Nephron (organoid): Measurements from ENCODE around the gene MYB.

Experiments
- H3K27ac Mint-ChIP-seq, 3 experiments: 2 replicates each; pipeline ENCODE4 v1.8.0; 2020; ENCODE audit warnings: mixed read lengths in 3 of 3, mild to moderate bottlenecking in 2 of 3, moderate library complexity in 1 of 3
- H3K27me3 Mint-ChIP-seq: 2 replicates; pipeline ENCODE4 v1.8.0; 2021; ENCODE audit warnings: low read depth, mild to moderate bottlenecking, moderate library complexity, mixed read lengths
- H3K36me3 Mint-ChIP-seq: 2 replicates; pipeline ENCODE4 v1.8.0; 2020; ENCODE audit warnings: low read depth, mixed read lengths
- H3K4me1 Mint-ChIP-seq: 2 replicates; pipeline ENCODE4 v1.8.0; 2020; ENCODE audit warnings: mixed read lengths
- H3K4me3 Mint-ChIP-seq, 3 experiments: 2 replicates each; pipeline ENCODE4 v1.8.0; 2020; ENCODE audit warnings: mild to moderate bottlenecking in 3 of 3, mixed read lengths in 3 of 3, moderate library complexity in 2 of 3
- H3K9me3 Mint-ChIP-seq: 2 replicates; pipeline ENCODE4 v1.8.0; 2020; ENCODE audit warnings: mixed read lengths
- TF ChIP-seq, protein P1 (sequence below), 3 experiments: fragments of 200-600 bp; sonication (generic); IDR thresholded peaks; one replicate each; pipeline ENCODE4 v1.5.0; 2021; ENCODE audit warnings: antibody characterized with exemption in 3 of 3; ENCODE audit not compliant: unreplicated experiment in 3 of 3

Gene MYB

DNA sequence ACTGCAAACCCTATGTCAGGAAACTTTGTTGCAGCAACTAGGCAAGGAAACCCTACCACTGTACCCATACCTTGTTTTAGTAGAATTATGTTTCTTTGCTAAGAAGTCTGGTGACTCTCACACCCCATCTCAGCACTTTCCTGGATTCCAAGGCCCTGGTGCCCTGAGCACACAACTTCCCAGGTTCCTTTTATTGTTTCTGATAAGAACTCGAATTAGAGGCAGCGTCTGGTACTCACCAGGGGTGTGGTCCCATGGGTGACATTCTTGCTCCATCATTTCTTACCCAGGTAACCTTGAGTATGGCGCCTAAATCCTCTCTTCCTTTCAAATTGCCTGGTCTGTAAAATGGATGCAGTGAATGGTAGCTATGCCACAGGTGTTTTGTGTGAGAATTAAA lies 34.1 kb downstream of the MYB start:
- H3K27me3 Mint-ChIP-seq: no peaks in the 10 kb centered on the region
- peaks cover 4% of the 10 kb centered on the region for H3K9me3 Mint-ChIP-seq
- no peak overlapping the region for H3K27ac Mint-ChIP-seq
- TF ChIP-seq, protein P1, sequence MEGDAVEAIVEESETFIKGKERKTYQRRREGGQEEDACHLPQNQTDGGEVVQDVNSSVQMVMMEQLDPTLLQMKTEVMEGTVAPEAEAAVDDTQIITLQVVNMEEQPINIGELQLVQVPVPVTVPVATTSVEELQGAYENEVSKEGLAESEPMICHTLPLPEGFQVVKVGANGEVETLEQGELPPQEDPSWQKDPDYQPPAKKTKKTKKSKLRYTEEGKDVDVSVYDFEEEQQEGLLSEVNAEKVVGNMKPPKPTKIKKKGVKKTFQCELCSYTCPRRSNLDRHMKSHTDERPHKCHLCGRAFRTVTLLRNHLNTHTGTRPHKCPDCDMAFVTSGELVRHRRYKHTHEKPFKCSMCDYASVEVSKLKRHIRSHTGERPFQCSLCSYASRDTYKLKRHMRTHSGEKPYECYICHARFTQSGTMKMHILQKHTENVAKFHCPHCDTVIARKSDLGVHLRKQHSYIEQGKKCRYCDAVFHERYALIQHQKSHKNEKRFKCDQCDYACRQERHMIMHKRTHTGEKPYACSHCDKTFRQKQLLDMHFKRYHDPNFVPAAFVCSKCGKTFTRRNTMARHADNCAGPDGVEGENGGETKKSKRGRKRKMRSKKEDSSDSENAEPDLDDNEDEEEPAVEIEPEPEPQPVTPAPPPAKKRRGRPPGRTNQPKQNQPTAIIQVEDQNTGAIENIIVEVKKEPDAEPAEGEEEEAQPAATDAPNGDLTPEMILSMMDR (IDR thresholded peaks at IDR 0.05; ENCODE audit: unreplicated experiment in 3 of 3): no peak
- peaks cover 4% of the 10 kb centered on the region for H3K36me3 Mint-ChIP-seq
- H3K4me3 Mint-ChIP-seq: no peak overlapping the region
- peaks cover 9% of the 10 kb centered on the region for H3K4me1 Mint-ChIP-seq

DNA sequence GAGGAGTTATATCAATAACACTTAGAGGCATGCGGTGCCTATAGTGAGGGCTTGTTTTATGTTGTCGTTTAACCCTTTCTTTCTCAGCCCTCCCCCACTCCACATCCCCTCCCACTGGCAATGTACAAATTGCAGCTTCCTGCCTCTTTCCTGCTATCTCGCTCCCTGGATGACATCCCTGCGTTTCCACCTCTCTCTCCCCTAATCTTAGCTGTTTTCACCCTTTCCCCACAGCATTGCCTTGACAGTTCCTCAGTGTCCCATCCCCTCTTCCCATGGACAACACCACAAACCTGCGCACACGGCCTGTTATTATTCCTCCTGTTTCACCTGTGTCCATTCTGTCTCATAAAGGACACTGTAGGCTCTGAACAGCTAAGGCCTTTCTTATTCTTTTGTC lies 34.5 kb downstream of the MYB start:
- H3K27ac Mint-ChIP-seq: no peak overlapping the region
- no peaks in the 10 kb centered on the region for H3K27me3 Mint-ChIP-seq
- H3K4me3 Mint-ChIP-seq: no peak overlapping the region
- H3K36me3 Mint-ChIP-seq: peaks cover 4% of the 10 kb centered on the region
- H3K9me3 Mint-ChIP-seq: peaks cover 4% of the 10 kb centered on the region
- H3K4me1 Mint-ChIP-seq: peaks cover 9% of the 10 kb centered on the region
- TF ChIP-seq, protein P1 (IDR thresholded peaks at IDR 0.05; ENCODE audit: unreplicated experiment in 3 of 3): no peak

DNA sequence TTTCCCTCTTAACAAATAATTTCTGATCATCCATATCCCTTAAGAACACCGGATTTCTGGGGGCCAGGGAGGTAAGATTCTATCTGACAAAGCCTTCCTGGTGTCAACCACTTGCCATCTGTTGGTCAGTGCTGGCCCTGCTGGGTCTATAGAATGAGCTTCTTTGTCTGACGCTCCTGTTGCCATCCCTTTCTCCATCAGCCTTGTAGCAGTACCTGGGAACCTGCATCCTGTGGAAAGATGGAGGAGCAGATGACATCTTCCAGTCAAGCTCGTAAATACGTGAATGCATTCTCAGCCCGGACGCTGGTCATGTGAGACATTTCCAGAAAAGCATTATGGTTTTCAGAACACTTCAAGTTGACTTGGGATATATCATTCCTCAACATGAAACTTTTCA lies 36.6 kb downstream of the MYB start:
- Mint-ChIP-seq H3K27me3 (no peaks in the 10 kb centered on the region), H3K9me3 (no peaks in the 10 kb centered on the region), H3K27ac (no peak overlapping the region), H3K4me1 (peaks cover 4% of the 10 kb centered on the region), H3K36me3 (no peaks in the 10 kb centered on the region), H3K4me3 (no peak overlapping the region)
- TF ChIP-seq, protein P1 (IDR thresholded peaks at IDR 0.05; ENCODE audit: unreplicated experiment in 3 of 3): no peak

DNA sequence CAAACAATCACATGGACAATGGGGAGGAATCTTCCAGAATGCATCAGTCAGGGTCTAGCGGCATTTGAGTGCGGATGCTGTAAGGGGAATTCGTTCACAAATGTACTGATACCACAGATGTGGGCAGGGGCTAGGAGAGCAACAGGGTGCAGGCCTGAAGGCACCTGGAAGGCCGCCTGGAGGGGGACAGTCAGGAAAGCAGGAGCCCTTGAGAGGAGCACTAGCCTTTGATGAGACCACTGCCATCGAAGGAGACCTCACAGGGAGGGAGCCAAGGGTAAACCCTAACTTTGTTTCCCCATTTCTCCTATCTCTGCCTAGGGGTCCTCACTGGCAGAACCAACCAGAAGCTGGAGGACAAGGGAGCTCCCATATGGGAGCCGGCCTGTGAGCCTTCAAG lies 38.2 kb downstream of the MYB start:
- H3K9me3 Mint-ChIP-seq: no peaks in the 10 kb centered on the region
- no peaks in the 10 kb centered on the region for H3K4me1 Mint-ChIP-seq
- no peaks in the 10 kb centered on the region for H3K27me3 Mint-ChIP-seq
- TF ChIP-seq, protein P1 (IDR thresholded peaks at IDR 0.05; ENCODE audit: unreplicated experiment in 3 of 3): no peak
- no peaks in the 10 kb centered on the region for H3K36me3 Mint-ChIP-seq
- no peak overlapping the region for H3K4me3 Mint-ChIP-seq
- H3K27ac Mint-ChIP-seq: no peak overlapping the region

DNA sequence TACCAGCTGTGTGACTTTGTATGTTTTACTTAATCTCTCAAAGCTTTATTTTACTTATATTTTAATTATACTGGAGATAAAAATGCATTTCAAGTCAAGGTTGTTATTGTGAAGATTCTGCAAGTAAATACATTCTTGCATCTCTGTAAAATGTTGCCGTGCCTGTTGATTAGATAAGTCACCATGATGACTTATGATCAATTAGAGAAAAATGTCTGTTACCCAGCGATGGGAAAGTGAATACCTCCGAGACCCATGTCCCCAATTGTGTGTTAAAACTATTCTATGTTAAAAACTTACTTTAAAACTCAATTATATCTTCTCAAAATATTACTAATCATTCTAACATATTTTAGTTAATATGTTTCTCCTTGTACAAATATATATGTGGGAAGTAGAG lies 39.9 kb downstream of the MYB start:
- H3K27ac Mint-ChIP-seq: no peak overlapping the region
- no peaks in the 10 kb centered on the region for H3K36me3 Mint-ChIP-seq
- H3K9me3 Mint-ChIP-seq: no peaks in the 10 kb centered on the region
- no peaks in the 10 kb centered on the region for H3K27me3 Mint-ChIP-seq
- no peaks in the 10 kb centered on the region for H3K4me1 Mint-ChIP-seq
- H3K4me3 Mint-ChIP-seq: no peak overlapping the region
- TF ChIP-seq, protein P1 (IDR thresholded peaks at IDR 0.05; ENCODE audit: unreplicated experiment in 3 of 3): no peak

DNA sequence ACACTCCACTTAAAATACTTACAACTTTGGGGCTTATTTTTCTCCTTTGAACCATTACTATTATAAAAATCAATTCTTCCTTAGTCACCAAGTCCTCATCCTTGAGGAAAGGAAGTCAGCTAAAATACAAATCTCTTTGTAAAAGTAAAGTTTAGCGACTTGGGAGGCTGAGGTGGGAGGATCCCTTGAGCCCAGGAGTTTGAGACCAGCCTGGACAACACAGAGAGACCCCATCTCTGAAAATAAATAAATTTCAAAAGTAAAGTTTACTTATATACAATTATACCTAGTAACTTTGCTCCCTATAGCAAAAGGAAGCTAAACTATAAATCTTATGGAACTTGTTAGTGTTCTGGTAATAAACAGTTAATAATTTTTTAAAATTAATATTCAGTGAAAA lies 40.4 kb downstream of the MYB start:
- no peaks in the 10 kb centered on the region for H3K27me3 Mint-ChIP-seq
- H3K4me1 Mint-ChIP-seq: no peaks in the 10 kb centered on the region
- H3K36me3 Mint-ChIP-seq: no peaks in the 10 kb centered on the region
- H3K9me3 Mint-ChIP-seq: no peaks in the 10 kb centered on the region
- TF ChIP-seq, protein P1 (IDR thresholded peaks at IDR 0.05; ENCODE audit: unreplicated experiment in 3 of 3): no peak
- no peak overlapping the region for H3K27ac Mint-ChIP-seq
- H3K4me3 Mint-ChIP-seq: no peak overlapping the region
